ENCODE data around the gene MAD2L2.

The MAD2L2 gene

DNA sequence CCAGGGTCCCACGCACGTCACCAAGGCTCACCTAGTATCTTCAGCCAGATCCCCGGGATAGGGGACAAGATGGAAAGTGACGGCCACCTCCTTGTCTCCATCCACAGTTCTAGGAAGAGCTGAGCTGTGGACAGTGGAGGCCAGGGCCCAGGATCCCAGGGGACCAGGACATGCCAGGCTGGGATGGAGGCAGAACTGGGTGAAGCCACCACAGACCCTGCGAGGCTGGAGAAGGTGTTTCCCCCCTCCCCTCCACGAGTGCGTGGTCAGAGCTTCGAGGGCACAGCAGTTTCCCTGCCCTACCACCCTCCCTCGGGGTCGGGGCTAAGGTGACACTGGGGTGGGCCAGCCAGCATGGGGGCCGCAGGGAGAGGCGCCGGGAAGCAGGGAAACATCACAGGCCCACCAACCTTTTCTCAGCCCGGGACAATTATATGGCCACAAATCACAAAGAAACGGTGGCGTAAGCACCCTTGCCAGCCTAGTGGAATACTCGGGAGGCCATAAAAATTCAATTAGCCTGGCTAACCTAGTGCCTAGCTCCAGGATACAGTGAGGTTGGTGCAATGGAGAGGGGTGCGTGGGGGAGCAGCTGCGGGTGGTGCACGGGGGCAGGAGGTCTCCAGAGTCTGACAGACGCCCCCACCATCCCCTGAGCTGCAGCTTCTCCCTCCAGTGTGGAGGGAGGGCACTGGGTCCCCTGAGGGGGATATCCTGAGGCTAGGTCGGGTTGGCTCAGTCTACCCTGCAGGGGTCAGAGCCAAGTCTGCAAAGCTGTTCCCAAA lies 23.9 kb upstream of the MAD2L2 start:
- DNase-seq (ENCODE audit: low read depth) = no peak

DNA sequence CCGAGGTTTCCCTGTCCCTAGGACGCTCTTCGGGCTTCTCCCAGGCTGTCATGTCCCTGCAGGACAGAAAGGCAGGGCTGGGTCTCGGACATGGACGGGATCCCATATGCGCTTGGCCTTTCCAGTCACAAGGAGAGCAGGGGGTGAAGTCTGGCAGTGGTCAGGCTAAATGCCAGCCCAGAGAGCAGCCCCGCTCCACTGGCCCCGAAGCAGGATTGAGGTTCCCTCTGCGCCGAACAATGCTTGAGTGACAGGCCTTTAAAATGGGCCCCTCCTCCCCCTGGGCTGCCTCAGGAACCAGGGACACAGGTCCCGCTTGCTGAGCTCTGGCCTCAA lies 23.2 kb upstream of the MAD2L2 start:
- no peak for DNase-seq (ENCODE audit: low read depth)

DNA sequence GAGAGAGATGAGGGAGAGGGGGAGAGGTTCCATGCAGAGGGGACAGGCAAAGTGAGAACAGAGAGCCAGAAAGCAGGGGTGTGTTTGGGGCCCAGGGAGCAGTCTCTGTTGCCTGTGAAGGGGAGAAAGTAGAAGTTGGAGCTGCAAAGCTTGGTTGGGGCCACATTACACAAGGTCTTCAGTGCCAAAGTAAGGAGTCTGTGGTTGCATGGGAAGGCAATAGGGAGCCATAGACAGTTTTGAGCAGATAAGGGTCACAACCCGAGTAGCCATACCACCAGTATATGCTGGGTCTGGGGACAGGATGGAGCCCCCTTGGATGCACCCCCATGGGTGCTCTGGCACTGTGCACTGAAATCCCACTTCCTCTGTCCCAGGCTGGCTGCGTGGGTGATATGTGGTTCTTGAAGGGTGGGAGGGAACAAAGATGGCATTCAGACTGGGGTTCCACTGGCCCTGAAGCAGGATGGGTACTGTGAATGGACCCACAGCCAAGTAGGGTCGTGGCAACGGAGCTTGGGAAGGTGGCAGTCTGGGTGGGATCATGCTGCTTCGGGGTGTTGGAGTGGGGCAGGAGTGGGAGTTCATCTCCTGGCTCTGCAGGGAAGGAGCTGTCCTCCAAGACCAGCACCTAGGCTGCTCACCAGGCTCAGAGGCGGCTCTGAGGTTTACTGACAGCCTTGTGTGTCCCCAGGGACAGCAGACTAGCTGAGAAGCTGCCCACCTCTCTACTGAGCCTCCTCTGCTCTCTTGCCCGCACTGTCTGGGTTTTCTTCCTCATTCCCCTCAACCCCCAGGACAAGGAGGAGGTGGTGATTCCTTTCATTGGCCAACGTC lies 22.6 kb upstream of the MAD2L2 start:
- DNase-seq (ENCODE audit: low read depth) = no peak

DNA sequence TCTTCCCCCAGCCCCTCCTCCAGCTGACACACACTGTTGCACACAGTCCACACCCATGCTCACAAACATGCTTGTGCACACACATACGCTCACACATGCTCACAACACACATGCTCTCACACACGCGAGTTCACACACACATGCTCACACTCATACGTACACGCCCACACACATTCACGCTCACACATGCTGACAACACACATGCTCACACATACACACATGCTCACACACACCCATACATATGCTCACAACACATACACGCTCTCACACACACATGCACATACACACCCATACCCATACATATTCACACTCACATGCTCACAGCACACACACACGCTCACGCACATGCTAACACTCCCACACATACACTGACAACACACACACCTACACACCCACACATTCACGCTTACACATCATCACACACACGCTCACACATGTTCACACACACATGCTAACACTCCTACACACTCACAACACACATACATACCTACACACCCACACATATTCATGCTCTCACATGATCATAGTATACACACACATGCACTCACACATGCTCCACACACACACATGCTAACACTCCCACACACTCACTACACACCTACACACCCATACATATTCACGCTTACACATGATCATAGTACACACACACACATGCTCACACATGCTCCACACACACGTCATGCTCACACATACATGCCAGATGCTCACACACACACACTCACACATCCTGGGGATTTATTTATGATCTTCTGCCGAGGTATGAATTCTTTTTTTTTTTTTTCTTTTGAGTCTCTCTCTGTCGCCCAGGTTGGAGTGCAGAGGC lies 21.2 kb upstream of the MAD2L2 start:
- no peak for DNase-seq (ENCODE audit: low read depth)

DNA sequence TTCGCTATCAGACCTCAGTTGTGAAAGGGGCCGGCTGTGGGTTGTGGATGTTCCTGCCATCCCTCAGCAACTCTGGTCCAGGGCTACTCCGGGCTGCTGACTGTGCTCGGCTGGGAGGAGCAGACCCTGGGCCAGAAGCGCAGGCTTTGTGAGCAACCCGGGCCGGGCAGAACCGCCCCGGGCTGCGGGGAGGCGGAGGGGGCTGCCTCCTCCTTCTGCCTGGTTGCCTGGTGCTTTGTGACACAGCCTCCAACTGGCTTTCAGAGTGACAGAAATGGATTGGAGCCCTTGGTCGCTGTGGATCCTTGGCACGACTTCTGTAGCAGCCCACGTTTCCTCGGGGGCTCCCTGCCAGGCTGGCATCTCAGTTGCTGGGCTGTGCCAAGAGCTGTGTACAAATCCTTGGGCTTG lies 20.6 kb upstream of the MAD2L2 start:
- no peak for DNase-seq (ENCODE audit: low read depth)

DNA sequence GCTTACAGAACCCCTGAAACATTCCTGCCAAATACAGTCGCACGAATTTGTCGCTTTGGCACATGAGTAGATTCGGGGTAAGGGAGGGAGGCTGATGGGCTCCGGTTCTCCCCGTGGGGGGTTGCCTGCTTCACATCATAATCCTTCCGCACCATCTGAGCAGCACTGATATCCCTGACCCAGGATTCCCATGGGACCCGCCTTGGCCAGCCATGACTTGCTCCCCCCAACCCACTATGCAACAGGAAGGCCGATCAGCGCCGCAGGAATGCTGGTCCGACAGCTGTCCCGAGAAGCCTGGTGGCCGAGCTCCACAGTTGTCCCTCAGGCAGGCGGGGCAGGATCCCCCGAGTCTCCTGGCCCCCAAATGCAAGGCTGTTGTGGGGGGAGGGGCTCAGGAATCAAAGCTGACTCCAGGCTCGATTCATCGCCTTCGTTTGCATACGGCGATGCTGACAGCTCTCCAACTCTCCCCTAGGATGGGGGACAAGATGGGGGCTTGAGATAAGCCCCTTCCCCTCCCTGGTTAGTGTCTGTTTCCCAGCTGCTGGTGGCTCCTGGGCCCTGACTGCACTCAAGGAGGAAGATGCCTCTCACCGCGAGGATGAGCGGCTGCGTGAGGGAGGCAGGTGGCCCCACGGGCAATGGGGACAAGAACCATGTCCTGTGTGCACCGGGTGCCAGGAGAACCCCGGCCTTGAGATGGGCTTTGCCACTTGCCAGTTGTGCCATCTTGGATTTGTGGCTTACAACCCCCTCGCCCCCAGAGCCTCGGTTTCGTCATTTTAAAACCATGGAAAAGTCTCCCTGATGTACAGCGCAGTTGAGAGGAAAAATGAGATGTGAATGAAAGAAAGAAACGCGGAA lies 19.9 kb upstream of the MAD2L2 start:
- no peak for DNase-seq (ENCODE audit: low read depth)

DNA sequence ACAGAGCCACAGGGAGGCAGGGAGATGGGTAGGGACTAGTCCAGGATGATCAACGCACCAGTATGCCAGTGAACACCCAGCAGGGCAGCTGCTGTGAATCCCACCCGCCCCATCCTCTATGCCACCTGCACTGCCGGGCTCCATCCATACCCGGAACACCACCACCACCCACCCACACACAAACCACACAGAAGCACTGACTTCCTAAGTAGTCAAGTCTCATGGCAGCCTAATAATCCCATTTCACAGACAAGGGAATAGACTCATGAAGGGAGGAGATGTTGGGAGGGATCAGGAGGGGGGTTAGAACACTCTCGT lies 16.9 kb upstream of the MAD2L2 start:
- no peak for DNase-seq (ENCODE audit: low read depth)

DNA sequence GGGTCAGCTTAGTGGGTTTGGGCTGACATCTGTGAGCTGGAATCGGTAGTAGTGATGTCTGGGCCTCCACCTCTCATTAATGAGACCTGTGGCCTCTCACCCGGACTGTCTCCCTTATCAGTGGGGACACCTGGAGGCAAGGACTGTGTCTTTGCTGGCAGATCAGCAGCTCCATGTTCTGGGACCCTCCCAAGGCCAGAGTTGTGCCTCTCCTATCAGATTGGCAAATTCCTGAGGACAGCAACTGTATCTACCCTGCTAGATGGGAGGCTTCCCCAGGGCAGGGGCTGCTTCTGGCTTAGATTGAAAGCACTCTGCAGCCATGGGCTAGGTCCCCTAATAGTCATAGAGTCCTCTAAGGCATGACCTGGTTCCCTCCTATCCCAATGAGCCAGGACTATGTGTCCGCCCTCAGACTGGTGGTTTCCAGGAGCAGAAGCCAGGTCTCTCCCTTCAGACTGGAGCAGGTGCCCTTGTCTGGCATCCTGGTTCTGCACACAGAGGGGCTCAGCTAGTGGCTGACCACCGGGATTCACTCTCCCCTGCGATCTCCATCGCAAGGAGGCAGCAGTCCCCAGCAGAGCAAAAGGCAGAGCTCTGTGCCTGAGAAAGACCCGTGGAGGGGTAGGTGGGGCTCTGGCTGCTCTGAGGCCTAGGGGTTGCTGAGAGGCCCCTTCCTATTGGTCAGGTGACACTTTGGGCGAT lies 16.4 kb upstream of the MAD2L2 start:
- DNase-seq (ENCODE audit: low read depth) = no peak

DNA sequence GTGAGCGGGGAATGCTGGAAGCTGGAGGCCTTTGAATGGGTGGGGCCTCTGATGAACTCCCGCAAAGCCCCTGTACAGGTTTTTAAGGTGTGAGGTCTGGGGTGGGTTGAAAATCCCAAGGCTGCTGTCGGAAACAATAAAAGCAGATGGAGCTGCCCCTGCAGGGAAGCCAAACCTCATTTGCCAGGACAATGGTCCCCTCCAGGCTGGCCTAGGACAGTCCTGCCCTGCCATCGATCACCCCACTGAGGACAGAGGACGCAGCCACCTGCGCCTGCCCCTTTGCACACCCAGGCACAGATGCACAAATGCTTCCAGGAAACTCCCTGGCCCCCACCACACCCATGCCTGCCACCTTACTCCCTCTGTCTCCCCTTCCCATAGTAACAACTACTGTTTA lies 14.9 kb upstream of the MAD2L2 start:
- DNase-seq (ENCODE audit: low read depth) = no peak

DNA sequence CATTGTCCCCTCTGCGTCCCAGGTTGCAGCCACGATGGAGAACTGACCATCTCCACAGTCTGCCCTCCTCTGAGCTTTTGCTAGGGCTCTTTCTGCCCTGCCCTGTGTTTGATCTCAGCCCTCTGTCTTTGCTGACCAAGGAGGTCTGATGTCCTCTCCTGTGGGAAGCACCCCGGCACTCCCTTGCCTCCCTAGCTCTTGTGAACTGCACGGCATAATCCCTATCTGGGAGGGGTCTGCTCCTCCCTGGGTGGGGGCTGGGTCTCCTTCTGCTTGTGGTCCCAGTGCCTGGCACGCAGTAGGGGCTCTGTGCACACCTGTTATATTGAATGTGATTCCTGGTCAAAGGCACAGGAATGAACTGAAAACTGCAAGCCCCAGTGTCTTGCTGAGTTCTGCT lies 13.0 kb upstream of the MAD2L2 start:
- no peak for DNase-seq (ENCODE audit: low read depth)

DNA sequence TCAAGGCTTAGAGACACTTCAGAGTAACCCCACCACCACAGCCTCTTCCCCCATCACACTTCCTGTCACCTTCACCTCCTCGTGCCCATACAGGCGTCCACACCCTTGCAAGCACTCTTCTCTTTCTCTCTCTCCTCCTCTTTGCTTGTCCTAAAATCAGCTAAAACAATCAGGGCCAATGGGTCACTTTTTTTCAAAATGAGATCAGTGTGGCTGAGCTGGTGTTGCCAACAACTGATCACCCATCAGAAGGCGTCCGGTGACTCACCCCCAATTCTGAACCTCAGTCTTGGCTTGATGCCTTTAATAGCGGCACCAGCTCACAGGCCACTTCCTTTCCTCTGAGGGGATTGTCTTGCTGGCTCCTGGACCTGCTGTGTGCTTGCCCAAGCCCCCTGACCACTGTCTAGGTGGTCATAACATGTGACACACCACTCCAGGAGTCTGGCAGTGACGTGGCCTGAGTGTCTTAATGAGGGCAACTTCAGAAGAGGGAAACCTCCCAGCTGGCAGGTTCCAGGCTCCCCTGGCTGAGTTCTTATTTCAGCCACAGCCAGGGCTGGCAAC lies 12.2 kb upstream of the MAD2L2 start:
- no peak for DNase-seq (ENCODE audit: low read depth)

DNA sequence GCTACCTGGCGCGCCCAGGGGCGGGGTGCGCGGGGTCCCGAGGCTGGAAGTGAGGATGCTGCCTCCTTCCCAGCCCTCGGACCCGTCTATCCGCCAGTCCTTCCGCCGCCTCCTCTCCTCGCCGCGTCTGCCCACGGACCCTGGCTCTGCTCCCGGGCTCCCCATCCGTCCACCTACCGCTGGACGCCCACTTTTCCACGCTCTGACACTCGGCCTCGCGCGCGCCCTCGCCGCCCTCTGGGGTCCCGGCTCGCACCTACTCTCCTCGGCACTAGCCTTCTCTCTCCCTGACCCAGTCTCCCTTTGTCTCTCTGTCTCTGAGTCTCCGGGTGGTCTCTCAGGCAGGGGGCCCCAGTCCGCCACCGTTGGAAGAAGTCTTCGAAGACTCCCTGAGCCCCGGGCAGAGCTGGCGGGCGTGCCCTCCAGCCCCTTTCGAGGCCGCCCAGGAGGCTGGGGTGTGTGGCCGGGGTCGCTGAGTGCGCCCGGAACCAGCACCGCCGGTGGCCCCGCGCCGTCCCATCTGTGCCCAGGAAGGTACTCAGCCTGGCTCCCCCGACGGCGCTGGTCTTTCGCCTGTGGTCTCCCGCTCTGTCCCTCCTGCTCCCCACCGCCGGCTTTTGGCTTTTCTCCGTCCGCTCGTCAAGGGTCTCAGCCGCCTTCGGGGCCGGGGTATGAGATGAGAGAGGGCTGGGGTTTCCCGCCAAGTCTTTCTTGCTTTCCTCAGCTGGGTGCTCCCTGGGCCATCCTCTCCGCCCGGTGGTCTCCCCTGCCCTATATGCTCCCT lies 11.2 kb upstream of the MAD2L2 start:
- DNase-seq (ENCODE audit: low read depth) = no peak

DNA sequence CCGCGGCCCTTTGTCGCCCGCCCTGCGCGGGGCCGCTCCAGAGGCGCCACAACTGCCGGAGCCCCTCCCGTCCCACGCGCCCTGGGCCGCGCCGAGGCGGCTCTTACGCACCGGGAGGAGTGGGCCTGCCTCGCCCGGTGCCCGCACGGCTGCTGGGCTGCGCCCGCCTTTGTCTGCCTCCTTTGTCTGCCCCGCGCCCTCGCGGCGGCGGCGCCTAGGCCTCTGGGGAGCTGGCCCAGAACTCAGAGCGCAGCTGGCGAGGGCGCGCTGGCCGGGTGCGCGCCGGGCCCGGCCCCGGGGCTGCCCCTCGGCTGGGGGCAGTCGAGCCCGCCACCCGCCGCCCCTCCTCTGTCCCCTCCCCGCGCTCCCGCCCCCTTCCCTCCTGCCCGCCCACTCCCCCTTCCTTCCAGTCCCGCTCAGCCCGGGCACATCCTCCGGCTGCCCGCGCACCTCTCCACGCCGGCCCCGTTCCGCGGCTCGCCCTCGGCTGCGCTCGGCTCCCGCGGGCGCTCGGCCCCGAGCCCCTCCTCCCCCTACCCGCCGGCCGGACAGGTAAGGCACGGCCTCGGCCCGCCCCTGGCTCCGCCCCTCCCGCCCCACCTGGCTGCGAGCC lies 10.5 kb upstream of the MAD2L2 start, which contains the start of gene DRAXIN:
TSS of gene DRAXIN (plus strand) at position 409 of the 613 bp plus-strand sequence. CDS start 14,549 bp downstream, outside the sequence.
- no peak for DNase-seq (ENCODE audit: low read depth)

DNA sequence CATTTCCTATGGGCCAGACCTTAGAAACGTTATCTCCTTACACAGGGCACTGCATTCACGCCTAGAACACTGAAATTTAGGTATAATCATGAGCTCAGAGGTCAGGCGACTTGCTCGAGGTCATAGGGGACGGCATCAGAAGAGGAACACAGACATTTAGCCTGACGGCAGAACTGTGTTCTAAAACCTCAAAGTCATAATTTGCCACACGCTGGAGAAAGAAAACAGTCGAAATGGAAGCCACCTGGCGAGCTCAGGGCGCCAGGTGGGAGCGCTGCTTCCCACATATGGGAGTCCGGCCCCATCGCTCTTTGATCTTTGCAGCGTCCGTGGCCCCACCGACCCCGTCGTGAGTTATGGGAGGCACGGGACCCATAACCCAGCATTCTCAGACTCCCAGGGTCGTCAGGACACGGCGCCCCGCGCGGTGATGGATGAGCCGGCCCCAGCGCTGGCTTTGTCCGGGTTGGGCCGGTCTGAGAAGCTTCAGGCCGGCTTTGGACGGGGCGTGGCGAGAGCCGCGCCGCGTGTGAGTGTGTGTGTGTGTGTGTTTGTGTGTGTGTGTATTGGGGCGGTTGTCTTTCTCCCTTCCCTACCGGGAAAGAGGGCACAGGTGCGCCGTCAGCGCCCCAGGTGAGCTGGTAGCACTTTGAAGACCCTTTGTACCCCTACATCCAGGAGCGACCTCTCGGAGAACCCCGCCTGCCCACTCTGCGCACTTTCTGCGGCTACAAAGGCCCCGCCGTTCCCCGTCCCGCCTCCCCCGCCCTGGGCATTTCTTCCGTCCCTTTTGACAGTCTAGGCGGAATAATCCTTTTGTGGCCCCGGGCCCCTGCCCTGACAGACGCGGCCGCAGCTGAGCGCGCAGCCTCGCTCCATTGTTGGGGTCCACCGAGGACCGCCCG lies 9.7 kb upstream of the MAD2L2 start:
- DNase-seq (ENCODE audit: low read depth) = no peak

DNA sequence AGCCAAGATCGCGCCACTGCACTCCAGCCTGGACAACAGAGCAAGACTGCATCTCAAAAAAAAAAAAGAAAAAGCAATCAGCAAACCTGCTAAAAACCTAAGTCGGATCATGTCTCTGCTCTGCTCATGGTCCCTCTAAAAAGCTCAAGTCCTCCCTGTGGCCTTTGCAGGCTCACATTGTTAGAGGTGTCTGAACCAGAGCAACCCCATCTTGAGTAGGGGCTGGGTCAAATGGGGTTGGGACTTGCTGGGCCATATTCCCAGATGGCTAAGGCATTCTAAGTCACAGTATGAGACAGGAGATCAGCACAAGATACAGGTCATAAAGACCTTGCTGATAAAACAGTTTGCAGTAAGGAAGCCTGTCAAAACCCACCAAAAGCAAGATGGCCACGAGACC lies 7.6 kb upstream of the MAD2L2 start:
- no peak for DNase-seq (ENCODE audit: low read depth)

DNA sequence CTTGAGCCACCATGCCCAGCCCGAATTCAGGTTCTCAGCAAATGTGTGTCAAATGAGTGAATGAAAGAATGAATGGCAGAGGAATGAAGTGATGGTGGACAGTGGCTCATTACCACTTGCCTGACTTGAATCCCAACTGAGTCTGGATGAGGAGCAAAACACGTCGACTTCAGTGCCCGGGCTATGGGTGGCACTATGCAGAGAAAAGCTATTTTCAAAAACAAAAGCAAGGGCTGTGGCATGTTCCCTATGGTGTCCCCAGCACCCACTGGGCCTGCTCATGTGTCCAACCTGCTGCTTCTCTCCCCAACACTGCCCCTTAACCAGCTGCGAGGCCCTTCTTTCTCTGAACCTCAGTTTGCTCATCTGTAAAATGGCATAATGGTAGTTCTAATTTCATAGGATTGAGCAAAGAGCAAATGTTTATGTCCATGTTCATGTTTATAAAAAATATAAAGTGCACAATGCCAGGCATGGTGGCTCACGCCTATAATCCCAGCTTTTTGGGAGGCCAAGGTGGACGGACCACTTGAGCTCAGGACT lies 4.3 kb upstream of the MAD2L2 start:
- DNase-seq (ENCODE audit: low read depth) = no peak

DNA sequence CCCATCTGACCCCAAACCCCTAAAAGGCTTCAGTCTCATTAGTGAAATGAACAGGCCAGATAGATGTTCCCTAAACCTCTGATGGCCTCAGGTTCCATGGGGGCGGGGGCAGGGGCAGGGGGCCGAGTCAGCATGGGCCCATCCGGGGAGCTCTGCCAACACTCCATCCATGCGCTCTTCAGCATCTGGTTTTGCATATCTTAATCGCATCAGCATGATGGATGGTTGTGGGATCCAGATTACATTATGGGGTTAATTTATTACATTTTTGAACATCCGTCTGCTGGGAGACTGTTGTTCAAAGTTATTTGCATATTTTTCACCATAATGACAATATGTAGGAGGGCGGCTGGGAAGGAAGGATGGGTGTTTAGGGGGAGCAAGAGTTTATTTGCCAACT lies 3.1 kb upstream of the MAD2L2 start:
- no peak for DNase-seq (ENCODE audit: low read depth)

DNA sequence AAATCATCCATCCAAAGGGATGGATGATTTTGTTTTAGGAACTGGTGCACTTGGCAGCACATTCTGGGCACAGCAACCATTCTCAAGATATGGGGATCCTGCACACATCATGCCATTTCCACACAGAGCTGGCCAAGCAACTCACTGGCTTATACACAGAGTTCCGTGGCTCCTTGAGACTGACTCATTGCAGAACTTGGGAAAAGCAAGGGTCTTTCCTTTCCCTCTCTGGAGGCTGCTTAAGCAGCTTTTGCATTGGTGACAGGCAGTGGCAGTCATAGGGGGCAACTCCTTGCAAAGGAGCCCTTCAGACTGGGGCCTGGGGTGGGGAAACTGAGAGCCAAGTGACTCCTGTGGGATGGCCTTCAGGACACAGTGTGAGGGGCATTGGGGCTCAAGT lies 1.9 kb upstream of the MAD2L2 start:
- no peak for DNase-seq (ENCODE audit: low read depth)

Data from activated T-helper 1 cell treated with Interleukin-2 at 50 U/mL for 16 hours (primary cell).